Measurements from ENCODE around the gene CREB3L4. TPM values are rescaled to one million over a fixed set of nuclear protein-coding genes. Genes with fewer than 3 reads are reported as not detected.

CREB3L4 gene
- total RNA-seq, 2 experiments from 2014 or later: 17.0 to 28.2 TPM

DNA sequence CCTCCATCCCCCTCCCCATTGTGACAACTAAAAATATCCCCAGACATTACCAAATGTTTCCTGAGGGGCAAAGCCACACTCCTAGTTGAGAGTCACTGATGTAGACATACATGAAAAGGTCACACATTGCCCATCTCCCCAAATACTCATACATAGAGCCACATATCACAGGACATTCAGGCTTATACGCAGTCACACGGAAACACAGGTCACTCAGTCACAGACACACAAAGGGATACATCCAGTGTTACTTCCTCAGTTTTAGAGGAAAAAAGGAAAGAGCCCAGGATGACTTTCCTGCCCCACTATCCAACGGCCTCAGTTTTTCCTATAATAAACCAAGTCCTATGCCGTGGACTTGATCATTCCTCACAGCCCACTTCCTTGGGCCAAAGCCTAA is 6.3 kb upstream of the CREB3L4 start:
- Histone ChIP-seq H3K4me3 (ENCODE audit: low read depth, low read length, poor library complexity, severe bottlenecking) (peak overlapping the region; percentile 85), H3K4me2 (ENCODE audit: low read length) (peak overlapping the region; percentile 99), H3K9me3 (ENCODE audit: low read length) (no peaks in the 10 kb centered on the region), H3K79me2 (ENCODE audit: insufficient read depth, low read depth, low read length) (peaks cover 50% of the 10 kb centered on the region), H3K9me2 (ENCODE audit: insufficient read depth, low read length) (no peaks in the 10 kb centered on the region), H3K36me3 (ENCODE audit: insufficient read depth, low read length) (peaks cover 20% of the 10 kb centered on the region), H4K20me1 (ENCODE audit: insufficient read depth, low read length) (peaks cover 2% of the 10 kb centered on the region; the same call in 1 of the 2 replicates), H3K4me1 (ENCODE audit: insufficient read depth, low read length, poor library complexity, severe bottlenecking) (peaks cover 49% of the 10 kb centered on the region), H3K27ac (ENCODE audit: low read depth, low read length, poor library complexity, severe bottlenecking) (no peak overlapping the region), H2AFZ (ENCODE audit: low read length) (no peak overlapping the region)
- TF ChIP-seq, protein P1, sequence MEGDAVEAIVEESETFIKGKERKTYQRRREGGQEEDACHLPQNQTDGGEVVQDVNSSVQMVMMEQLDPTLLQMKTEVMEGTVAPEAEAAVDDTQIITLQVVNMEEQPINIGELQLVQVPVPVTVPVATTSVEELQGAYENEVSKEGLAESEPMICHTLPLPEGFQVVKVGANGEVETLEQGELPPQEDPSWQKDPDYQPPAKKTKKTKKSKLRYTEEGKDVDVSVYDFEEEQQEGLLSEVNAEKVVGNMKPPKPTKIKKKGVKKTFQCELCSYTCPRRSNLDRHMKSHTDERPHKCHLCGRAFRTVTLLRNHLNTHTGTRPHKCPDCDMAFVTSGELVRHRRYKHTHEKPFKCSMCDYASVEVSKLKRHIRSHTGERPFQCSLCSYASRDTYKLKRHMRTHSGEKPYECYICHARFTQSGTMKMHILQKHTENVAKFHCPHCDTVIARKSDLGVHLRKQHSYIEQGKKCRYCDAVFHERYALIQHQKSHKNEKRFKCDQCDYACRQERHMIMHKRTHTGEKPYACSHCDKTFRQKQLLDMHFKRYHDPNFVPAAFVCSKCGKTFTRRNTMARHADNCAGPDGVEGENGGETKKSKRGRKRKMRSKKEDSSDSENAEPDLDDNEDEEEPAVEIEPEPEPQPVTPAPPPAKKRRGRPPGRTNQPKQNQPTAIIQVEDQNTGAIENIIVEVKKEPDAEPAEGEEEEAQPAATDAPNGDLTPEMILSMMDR (conservative IDR thresholded peaks at IDR 0.05; ENCODE audit: low read length): no peak
- no peak for TF ChIP-seq EZH2phosphoT487 (IDR thresholded peaks at IDR 0.05; ENCODE audit: borderline replicate concordance, low read depth, low read length)
- intact Hi-C loops (cut with micrococcal nuclease; ENCODE audit: unreplicated experiment): no loop called here
- DNase-seq (ENCODE audit: low spot score): no peak
- ChIA-PET CTCF (ENCODE audit: unreplicated experiment) (no interaction called here), POLR2A (no interaction called here)
- BruUV-seq (replicated peaks): no TSS peak

DNA sequence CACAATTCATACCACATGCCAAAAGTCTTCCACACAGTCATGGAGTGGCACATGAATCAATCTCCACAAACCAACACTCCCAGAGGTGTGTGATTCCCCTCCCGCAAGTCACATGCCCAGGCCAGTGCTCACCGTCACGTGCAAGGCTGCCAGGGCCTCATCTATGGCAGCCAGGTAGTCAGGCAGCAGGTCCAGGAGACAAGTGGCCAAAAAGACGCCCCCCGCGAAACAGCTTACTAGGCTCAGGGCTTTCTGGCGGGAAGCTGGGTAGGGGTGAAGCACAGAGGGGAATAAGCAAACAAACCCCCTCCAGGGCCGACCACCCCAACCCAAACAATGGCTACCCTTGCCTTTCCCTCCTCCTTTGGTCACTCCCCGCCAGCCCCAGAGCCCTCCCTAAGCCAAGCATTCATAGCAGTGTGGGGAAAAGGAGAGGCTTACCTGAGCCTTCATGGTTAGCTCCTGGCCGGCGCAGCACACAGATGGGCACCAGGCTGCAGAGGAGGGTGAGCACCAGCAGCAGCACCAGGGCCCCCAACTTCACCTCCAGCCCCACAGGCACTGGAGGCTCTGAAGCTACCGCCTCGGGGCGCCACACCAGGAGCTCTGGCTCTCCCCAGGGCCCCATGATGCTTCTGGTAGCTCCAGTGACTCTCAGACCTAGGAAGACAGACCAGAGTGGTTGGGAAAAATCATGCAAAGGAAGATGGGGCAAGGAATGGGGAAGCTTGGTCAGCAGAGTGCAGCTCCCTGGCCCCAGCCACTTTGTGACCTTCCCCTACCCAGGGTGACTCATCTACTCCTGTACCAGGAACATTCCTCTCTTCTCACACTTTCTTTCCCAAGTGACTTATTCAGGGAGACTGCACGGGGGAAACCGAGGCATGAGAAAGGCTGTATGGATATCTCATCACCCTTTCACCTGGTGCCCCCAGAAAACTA is 5.3 kb upstream of the CREB3L4 start:
- ChIA-PET CTCF (ENCODE audit: unreplicated experiment) (no interaction called here), POLR2A (interaction anchor here (1.1 to 2.6 kb wide), 7 partner anchors 12 to 41 kb away, joined by 3 to 24 read pairs (median 5); partner anchors contain the start of genes GATAD2B, JTB and RAB13)
- BruUV-seq (replicated peaks): no TSS peak
- Histone ChIP-seq H3K36me3 (ENCODE audit: insufficient read depth, low read length) (peaks cover 20% of the 10 kb centered on the region), H3K4me1 (ENCODE audit: insufficient read depth, low read length, poor library complexity, severe bottlenecking) (peaks cover 42% of the 10 kb centered on the region), H3K27ac (ENCODE audit: low read depth, low read length, poor library complexity, severe bottlenecking) (peak overlapping the region; percentile 63), H2AFZ (ENCODE audit: low read length) (peak overlapping the region; percentile 34; the same call in 1 of the 2 replicates), H3K4me2 (ENCODE audit: low read length) (peak overlapping the region; percentile 99), H3K79me2 (ENCODE audit: insufficient read depth, low read depth, low read length) (peaks cover 46% of the 10 kb centered on the region), H3K9me3 (ENCODE audit: low read length) (no peaks in the 10 kb centered on the region), H4K20me1 (ENCODE audit: insufficient read depth, low read length) (no peaks in the 10 kb centered on the region), H3K9me2 (ENCODE audit: insufficient read depth, low read length) (no peaks in the 10 kb centered on the region), H3K4me3 (ENCODE audit: low read depth, low read length, poor library complexity, severe bottlenecking) (peak overlapping the region; percentile 85)
- no peak for DNase-seq (ENCODE audit: low spot score)
- no peak for TF ChIP-seq EZH2phosphoT487 (IDR thresholded peaks at IDR 0.05; ENCODE audit: borderline replicate concordance, low read depth, low read length)
- TF ChIP-seq, protein P1 (conservative IDR thresholded peaks at IDR 0.05; ENCODE audit: low read length): peak; percentile 34; the same call in 1 of the 2 replicates
- intact Hi-C loops (cut with micrococcal nuclease; ENCODE audit: unreplicated experiment): loop anchor here (1.0 kb wide), 1 partner anchor 39 kb away; no protein-coding TSS in a partner anchor

Data from OCI-LY7 (cell line).